Right atrium auricular region (tissue), 2 donors: ENCODE data around the gene PIP4K2A. TPM values are rescaled to one million over a fixed set of nuclear protein-coding genes. Genes with fewer than 3 reads are reported as not detected.
A peak's percentile ranks its signal among the peaks of the same experiment; 100 is the strongest.

Source experiments
- DNase-seq: peaks from one replicate; pipeline ENCODE4 v3.0.0-alpha.2; 2019; ENCODE audit warnings: low spot score
- H3K27ac ChIP-seq, 2 donors: fragments of 200-600 bp; sonication (generic); 1 replicate in 1 of 2; 2 replicates in 1 of 2; pipeline ENCODE4 v1.5.1; 2016 to 2019
- H3K27me3 ChIP-seq, 2 donors: fragments of 200-600 bp; sonication (generic); one replicate each; pipeline versions ENCODE4 v1.5.1 to v1.6.0; 2017 to 2019
- H3K36me3 ChIP-seq: fragments of 200-600 bp; sonication (generic); one replicate; pipeline ENCODE4 v1.5.1; 2016
- H3K4me1 ChIP-seq, 2 donors: fragments of 200-600 bp; sonication (generic); one replicate each; pipeline versions ENCODE4 v1.5.1 to v1.6.0; 2017 to 2019
- H3K4me3 ChIP-seq, 2 donors: fragments of 200-600 bp; sonication (generic); 1 replicate in 1 of 2; 2 replicates in 1 of 2; pipeline ENCODE4 v1.5.1; 2017 to 2019; ENCODE audit warnings: mild to moderate bottlenecking in 1 of 2, moderate library complexity in 1 of 2
- H3K9me3 ChIP-seq, 2 donors: fragments of 200-600 bp; sonication (generic); one replicate each; pipeline ENCODE4 v1.5.1; 2019
- total RNA-seq, 2 donors: library from RNA; depleted of rRNA; stranded (reverse); fragments of >200 nt; gene quantifications; one replicate each; pipeline ENCODE4 v1.1.0, GENCODE V29; 2016
- TF ChIP-seq, protein P1 (sequence below), 2 donors: fragments of 200-600 bp; sonication (generic); IDR thresholded peaks; one replicate each; pipeline ENCODE4 v1.5.1; 2019; ENCODE audit warnings: antibody characterized with exemption in 2 of 2

The PIP4K2A gene
- total RNA-seq, 2 donors from 2014 or later: 12.1 to 18.3 TPM

DNA sequence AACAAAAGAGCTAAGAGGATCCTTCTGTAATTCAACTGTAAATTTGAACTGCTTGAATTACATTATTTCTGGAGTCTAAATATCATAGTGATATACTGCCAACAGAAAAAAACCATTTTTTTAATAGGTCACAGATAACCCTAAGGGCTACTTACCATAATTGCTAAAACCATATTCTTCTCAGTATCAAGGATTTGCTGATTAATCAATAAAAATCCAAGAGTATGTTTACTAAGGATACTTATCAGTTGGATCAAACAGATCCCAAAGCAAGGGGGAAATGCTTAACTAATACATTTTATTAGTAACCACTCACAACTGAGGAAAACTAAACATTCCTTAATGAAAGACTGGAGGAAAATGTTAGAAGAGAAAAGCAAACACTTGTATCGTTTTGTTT lies 166.0 kb downstream of the PIP4K2A start:
- Histone ChIP-seq H3K4me3 (no peak overlapping the region), H3K27me3 (no peaks in the 10 kb centered on the region), H3K27ac (no peak overlapping the region), H3K9me3 (no peaks in the 10 kb centered on the region), H3K4me1 (peaks cover 0 to 8% of the 10 kb centered on the region in 2 donors), H3K36me3 (no peaks in the 10 kb centered on the region)
- TF ChIP-seq, protein P1, sequence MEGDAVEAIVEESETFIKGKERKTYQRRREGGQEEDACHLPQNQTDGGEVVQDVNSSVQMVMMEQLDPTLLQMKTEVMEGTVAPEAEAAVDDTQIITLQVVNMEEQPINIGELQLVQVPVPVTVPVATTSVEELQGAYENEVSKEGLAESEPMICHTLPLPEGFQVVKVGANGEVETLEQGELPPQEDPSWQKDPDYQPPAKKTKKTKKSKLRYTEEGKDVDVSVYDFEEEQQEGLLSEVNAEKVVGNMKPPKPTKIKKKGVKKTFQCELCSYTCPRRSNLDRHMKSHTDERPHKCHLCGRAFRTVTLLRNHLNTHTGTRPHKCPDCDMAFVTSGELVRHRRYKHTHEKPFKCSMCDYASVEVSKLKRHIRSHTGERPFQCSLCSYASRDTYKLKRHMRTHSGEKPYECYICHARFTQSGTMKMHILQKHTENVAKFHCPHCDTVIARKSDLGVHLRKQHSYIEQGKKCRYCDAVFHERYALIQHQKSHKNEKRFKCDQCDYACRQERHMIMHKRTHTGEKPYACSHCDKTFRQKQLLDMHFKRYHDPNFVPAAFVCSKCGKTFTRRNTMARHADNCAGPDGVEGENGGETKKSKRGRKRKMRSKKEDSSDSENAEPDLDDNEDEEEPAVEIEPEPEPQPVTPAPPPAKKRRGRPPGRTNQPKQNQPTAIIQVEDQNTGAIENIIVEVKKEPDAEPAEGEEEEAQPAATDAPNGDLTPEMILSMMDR (IDR thresholded peaks at IDR 0.05): no peak
- DNase-seq: no peak

GRCh38 chr10:22545643-22546042 lies 168.7 kb downstream of the PIP4K2A start:
- H3K4me3 ChIP-seq: no peak overlapping the region
- H3K9me3 ChIP-seq: no peaks in the 10 kb centered on the region
- peaks cover 17% of the 10 kb centered on the region for H3K36me3 ChIP-seq
- no peak for DNase-seq
- TF ChIP-seq, protein P1 (IDR thresholded peaks at IDR 0.05): no peak
- H3K4me1 ChIP-seq: peaks cover 0 to 21% of the 10 kb centered on the region in 2 donors
- no peaks in the 10 kb centered on the region for H3K27me3 ChIP-seq
- H3K27ac ChIP-seq: no peak overlapping the region

DNA sequence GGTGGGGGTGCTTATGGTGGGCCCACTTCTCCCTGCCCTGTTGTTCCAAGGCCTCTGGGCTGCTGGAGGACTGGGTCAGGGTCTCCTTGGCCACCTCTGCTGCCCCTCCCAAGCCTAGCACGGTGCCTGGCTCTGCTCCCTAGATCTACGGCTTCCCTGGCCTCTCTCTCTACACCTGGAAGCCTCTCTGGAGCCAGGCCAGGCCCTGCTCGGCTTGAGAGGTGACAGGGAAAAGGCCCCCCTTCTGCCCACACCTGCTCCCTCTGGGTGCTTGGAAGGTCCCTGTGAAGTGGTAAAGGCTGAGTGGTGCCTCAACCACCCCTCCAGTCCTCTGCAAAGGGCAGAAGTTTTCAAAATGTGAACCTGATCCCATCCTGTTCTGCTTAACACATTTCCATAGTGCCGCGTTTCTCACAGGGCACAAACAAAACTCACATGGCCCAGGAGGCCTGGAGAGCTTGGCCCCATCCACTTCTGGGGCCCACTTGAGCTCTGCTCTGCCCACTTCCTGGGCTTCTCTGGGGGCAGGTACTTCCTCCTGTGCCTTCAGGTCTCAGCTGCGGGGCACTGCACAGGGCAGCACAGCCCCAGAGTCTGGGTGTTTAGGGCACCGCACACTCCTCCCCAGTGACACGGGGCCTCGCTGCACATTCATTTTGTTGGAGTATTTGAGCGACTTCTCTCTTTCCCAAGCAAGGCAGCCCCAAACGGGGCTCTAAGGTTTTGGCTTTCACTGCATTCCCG lies 169.9 kb downstream of the PIP4K2A start:
- no peaks in the 10 kb centered on the region for H3K9me3 ChIP-seq
- peaks cover 0 to 21% of the 10 kb centered on the region in 2 donors for H3K4me1 ChIP-seq
- TF ChIP-seq, protein P1 (IDR thresholded peaks at IDR 0.05): no peak
- no peak overlapping the region for H3K27ac ChIP-seq
- peaks cover 26% of the 10 kb centered on the region for H3K36me3 ChIP-seq
- H3K4me3 ChIP-seq: no peak overlapping the region
- no peaks in the 10 kb centered on the region for H3K27me3 ChIP-seq
- DNase-seq: no peak

GRCh38 chr10:22542773-22543172 lies 171.6 kb downstream of the PIP4K2A start:
- no peak for DNase-seq
- H3K27me3 ChIP-seq: no peaks in the 10 kb centered on the region
- no peaks in the 10 kb centered on the region for H3K9me3 ChIP-seq
- peaks cover 29% of the 10 kb centered on the region for H3K36me3 ChIP-seq
- TF ChIP-seq, protein P1 (IDR thresholded peaks at IDR 0.05): no peak
- H3K27ac ChIP-seq: peak overlapping the region in 1 of 2 donors; percentile 32
- peaks cover 0 to 21% of the 10 kb centered on the region in 2 donors for H3K4me1 ChIP-seq
- H3K4me3 ChIP-seq: no peak overlapping the region

GRCh38 chr10:22541900-22542299 lies 172.5 kb downstream of the PIP4K2A start:
- no peak overlapping the region for H3K4me3 ChIP-seq
- no peak overlapping the region for H3K27ac ChIP-seq
- no peaks in the 10 kb centered on the region for H3K9me3 ChIP-seq
- H3K36me3 ChIP-seq: peaks cover 29% of the 10 kb centered on the region
- DNase-seq: no peak
- H3K27me3 ChIP-seq: no peaks in the 10 kb centered on the region
- TF ChIP-seq, protein P1 (IDR thresholded peaks at IDR 0.05): no peak
- H3K4me1 ChIP-seq: peaks cover 0 to 21% of the 10 kb centered on the region in 2 donors
